Activated CD8-positive, alpha-beta memory T cell treated with anti-CD3 and anti-CD28 coated beads, Interleukin-2, amount 50 U/mL, for 48 hours (primary cell): ENCODE data around the gene PAQR6.

Source experiments
- DNase-seq: peaks from one replicate; pipeline ENCODE4 v3.0.0-alpha.2; 2020

PAQR6 gene

DNA sequence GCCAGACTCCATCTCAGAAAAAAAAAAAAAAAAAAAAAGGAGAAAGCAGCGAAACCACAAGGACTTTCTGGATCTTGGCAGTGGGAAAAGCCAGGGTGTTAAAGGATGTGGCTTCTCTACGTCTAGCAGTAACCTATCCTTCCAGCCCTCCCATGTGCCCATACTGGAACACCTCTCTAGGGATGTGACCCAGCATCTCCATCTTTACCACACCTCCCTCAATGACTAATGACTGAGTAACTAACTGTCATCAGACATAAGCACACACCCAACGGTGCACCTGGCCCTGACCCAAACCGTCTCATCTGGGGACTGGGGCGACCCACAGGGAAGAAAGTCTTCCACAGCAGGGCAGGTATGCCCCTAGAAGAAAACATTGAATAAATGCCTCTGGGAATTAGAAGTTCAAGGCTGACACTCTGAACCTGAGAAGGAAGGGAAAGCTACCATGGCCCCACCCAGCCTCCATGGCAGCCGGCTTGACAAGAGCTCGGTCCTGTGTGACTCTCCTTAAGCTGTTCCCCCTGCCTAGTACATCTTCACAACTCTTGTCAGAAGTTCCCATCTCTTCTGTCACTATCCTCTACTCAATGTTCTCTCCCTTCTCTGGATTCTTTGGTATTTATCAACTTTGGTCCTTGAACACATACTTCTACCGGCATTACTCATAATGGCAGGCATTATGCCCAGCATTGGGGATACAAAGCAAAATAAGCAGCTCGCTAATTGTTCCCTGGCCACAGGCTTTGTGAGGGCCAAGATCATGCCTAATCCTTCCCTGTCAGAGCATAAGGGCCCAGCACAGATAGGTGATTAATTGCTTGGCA is 14.8 kb upstream of the PAQR6 start:
- no peak for DNase-seq

- no peak for DNase-seq
Observed at GRCh38 chr1:156260896-156261295, 13.0 kb upstream of the PAQR6 start.

DNA sequence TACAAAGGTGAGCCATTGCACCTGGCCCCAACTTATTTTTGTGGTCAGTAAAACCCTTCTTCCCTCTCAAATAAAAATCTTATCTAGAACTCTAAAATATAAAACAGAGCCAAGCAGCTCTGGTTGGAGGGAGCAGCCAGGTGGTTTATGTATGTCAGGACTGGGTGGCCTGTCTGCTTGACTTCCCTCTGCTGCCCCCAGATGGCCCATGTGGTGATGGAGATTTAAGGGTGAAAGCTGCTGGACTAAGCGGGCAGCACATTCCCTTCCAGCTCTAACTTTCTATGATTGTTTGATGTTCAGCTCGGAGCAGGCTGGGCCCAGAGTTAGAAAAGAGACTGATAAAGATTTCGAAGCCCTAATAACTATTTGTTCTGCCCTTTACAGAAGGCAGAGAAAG is 11.9 kb upstream of the PAQR6 start:
- no peak for DNase-seq

DNA sequence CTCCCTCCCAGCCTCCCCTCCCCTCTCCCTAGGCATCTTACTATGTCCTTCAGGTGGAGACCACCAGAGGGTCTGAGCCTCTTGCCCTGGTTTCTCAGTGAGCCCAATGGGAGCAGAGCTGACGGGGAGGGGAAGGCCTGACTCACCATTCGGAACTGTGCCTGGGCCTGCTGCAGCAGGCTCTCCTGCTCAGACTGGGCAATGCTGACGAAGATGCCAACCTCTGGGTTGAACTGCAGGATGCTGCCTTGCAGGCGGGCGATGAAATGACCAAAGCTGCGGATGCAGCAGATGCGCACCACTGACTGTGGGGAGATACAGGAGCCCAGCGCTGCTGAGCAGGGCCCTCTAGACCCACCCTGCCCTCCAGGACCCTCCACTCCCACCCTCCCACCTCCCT is 11.0 kb upstream of the PAQR6 start:
- DNase-seq: no peak

DNA sequence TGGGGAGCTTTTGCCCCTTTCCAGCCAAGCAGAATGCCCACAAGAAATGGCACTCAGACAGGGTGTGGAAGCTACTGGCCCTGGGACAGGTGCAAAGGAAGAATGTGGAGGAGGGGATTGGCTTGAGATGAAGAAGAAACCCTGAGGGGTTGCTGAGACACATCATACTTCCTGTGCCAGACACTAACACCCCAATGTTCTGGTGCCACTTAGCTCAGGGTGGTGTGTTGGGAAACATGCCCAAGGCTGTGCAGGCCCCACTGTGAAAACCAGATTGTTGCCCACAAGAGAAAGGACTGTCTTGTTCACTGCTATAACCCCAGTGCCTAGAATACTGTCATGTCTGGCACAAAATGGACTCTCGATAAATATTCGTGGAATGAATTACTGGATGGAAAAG is 9.9 kb upstream of the PAQR6 start:
- no peak for DNase-seq

GRCh38 chr1:156253634-156254033 is 5.8 kb upstream of the PAQR6 start:
- DNase-seq: no peak

GRCh38 chr1:156251527-156251926 is 3.7 kb upstream of the PAQR6 start:
- no peak for DNase-seq

- DNase-seq: no peak
Observed at GRCh38 chr1:156249593-156249992, 1.7 kb upstream of the PAQR6 start.

- DNase-seq: no peak
Observed at GRCh38 chr1:156248323-156248683, 447 bp upstream of the PAQR6 start.

DNA sequence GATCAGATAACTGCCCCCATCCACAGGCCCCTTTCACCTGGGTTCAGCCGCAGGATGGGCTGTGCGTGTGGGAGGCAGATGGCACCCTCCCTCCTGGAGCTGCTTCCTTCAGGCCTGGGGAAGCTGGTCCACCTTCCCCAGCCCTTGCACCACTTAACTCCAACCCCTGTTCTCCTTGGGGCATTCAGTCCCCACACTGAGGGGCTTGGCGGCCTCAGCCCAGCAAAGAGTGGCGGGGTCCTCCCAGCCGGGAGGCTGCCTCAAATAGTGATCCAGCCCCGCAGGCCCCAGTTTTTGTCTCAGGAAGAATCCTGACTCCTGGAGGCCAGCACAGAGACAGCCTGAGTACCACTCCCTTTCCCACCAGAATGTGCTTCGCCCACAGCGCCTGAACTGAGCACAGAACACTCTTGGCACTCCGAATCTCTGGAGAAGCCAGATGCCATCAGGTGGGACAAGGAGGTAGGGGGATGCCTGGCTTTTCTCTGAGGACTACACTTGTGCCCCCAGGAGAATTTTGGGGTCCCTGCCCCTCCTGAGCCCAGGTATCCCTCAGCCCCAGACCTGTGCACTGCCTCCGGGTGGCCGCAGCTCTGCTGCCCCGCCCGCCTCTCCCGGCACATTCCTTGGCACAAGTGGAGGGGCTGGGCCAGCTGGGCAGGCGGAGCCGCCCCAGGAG is 936 bp downstream of the PAQR6 start:
- no peak for DNase-seq

DNA sequence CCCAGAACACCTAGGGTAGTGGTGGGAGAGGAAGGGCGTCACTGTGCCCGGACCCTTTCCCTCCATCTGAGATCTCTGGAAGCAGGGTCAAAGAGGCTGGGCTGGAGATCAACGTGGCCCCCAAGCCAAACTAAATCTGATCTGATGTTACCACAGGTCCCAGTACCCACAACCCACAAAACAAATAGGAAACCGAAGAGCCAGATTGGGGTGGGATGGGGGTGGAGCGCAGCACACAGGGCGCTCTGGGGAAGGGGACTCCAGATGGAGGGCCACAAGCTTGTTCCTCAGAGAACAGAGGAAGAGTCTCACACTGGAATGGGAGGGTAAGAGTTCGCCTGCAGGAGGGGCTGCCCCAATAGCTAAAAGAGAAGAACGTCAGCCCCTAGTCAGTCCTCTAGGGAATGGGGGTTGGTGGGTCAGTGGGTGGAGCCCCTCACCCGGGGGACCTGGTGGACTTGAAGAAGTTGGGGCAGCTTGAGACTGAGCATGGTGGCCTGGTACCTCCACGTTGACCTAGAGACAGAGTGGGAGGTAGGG is 1.5 kb downstream of the PAQR6 start:
- peak; percentile 63 for DNase-seq

DNA sequence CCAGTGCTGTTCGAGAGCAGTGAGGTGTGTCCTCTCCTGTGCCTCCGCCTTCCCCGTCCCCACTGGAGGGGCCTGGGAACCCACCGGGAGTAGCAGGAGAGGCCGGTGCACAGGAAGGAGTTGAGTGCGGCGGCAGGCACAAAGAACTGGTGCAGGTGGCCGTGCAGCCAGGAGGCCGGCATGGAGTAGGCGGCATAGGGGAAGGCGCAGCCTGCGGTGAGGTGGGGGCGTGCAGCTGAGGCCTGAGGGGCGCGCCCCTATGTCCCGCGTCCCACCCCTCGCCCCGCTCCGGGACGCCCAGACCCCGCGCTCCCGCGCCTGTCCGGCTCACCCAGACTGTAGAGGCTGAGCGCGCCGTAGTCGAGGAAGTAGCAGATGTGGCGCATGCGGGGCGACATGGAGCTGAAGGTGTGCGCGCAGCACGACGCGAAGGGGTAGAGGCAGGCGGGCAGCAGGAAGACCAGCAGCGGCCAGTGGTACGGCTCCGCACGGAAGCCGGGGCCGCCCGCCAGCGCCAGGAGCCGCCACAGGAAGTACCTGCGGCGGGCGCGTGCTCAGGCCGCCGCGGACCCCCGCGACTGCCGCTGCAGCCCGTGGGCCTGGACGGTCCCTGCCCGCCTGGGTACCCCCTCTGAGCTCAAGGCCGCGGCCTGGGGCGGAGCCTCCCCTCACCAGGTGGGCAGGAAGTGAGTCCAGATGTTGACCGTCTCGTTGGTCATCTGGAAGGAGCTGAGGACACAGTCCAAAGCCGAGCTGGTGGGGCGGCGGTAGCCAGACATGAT is 2.2 kb downstream of the PAQR6 start:
- DNase-seq: peak; percentile 75

GRCh38 chr1:156244712-156245111 is 3.1 kb downstream of the PAQR6 start:
- no peak for DNase-seq

DNA sequence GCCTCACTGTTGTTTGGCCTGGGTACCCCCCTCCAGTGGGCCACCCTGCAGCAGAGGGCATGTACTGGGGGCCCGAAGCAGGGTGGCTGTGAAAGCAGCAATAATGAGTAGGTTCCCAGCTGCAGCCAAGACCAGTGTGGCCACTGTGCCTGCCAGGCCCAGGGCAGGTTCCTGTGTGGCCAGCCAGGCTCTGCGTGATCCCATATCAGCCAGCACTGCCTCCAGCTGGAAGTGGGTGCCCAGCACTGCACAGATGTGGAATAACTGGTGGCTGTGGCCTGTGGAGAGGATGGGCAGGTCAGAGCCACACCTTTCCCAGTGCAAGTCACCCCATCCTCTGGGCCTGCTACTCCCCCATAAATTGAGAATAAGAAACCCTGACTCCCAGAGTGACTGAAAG is 3.7 kb downstream of the PAQR6 start:
- no peak for DNase-seq

DNA sequence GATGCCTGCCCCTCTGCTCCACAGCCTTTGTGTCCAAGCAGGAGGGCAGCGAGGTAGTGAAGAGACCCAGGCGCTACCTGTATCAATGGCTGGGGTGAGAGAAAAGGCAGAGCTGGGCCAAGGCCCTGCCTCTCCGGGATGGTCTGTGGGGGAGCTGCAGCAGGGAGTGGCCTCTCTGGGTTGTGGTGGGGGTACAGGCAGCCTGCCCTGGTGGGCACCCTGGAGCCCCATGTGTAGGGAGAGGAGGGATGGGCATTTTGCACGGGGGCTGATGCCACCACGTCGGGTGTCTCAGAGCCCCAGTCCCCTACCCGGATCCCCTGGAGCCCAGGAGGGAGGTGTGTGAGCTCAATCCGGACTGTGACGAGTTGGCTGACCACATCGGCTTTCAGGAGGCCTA is 5.1 kb downstream of the PAQR6 start:
- no peak for DNase-seq

DNA sequence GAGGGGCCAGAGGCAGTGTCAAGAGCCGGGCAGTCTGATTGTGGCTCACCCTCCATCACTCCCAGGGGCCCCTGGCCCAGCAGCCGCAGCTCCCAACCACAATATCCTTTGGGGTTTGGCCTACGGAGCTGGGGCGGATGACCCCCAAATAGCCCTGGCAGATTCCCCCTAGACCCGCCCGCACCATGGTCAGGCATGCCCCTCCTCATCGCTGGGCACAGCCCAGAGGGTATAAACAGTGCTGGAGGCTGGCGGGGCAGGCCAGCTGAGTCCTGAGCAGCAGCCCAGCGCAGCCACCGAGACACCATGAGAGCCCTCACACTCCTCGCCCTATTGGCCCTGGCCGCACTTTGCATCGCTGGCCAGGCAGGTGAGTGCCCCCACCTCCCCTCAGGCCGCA is 5.9 kb downstream of the PAQR6 start, which contains the start of gene BGLAP:
BGLAP (plus strand) TSS at position 259 of the 400 bp plus-strand sequence; CDS start at position 307, 48 bp downstream.
- no peak for DNase-seq

DNA sequence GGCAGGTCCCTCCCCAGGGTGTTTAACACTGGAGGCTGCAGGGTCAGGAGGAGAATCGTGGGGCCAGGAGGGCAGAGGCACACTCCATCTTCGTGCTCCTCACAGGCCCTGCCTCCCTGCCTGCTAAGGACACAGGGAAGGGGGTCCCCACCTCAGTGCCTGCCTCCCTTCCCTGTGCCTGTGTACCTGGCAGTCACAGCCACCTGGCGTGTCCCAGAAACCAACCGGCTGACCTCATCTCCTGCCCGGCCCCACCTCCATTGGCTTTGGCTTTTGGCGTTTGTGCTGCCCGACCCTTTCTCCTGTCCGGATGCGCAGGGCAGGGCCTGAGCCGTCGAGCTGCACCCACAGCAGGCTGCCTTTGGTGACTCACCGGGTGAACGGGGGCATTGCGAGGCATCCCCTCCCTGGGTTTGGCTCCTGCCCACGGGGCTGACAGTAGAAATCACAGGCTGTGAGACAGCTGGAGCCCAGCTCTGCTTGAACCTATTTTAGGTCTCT is 6.5 kb downstream of the PAQR6 start:
- peak; percentile 60 for DNase-seq

- no peak for DNase-seq
Observed at GRCh38 chr1:156238248-156238647, 9.6 kb downstream of the PAQR6 start.

GRCh38 chr1:156236164-156236563 is 11.7 kb downstream of the PAQR6 start:
- no peak for DNase-seq

DNA sequence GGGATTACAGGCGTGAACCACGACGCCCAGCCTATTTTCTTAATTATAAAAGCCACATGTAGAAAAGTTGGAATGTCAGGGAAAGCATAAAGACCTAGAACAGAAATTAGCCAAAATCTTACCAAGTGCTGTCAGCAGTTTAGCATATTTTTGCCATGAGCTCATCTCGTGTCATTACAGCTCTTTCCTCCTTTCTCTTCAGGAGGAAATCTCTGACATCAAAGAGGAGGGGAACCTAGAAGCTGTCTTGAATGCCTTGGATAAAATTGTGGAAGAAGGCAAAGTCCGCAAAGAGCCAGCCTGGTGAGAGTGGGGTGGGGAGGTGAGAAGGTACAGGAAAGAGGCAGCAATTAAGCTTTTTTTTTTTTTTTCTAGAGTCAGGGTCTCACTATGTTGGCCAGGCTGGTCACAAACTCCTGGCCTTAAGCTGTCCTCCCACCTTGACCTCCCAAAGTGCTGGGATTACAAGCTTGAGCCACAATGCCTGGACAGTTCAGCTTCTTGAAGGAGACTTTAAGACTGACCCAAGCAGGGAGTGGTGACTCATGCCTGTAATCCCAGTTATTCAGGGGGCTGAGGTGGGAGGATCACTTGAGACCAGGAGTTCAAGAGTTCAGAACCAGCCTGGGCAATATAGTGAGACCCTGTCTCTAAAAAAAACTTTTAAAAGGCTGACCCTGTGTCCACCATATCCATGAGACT is 14.3 kb downstream of the PAQR6 start:
- no peak for DNase-seq

DNA sequence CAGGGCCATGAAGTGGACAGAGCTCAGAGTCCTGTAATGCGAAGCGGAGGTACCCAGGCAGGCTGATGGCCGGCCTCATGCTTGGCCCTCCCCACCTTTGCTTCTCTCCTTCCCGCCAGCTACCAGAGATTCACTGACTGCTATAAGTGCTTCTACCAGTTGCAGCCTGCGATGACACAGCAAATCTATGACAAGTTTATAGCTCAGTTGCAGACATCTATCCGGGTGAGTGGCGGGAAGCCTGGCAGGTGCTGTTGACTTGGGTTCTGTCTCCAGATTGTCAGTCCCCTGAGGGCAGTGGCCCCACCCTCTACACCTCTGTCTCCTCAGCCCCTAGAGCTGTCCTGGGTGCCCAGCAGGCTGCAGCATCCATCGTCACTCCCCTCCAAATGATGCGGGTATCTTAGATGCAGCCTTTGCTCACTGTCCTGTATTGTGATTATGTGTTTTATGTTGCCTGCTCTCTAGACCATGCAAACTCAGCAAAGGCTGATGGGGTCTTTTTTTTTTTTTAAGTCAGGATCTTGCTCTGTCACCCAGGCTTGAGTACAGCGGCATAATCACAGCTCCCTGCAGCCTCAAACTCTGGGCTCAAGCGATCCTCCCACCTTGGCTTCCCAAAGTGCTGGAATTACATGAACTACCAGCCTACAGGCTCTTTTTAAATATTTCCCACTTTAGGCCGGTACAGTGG is 15.5 kb downstream of the PAQR6 start:
- DNase-seq: no peak

- no peak for DNase-seq
Observed at GRCh38 chr1:156230473-156230837, 17.4 kb downstream of the PAQR6 start.
